NCI-H187 treated with DMSO at 0.1 percent for 48 hours (cell line): ENCODE data around the gene CHST8.
"Not testable (repeated sequence)": the region's sequence is repeated elsewhere in the genome, so short reads cannot be mapped to it uniquely, and the experiment has no call there.

Source experiments
- DNase-seq: peaks from one replicate; lab custom pipeline; 2025; lab: John Stamatoyannopoulos, UW

Gene CHST8

GRCh38 chr19:33690378-33691029 is 68.8 kb downstream of the CHST8 start:
- no peak for DNase-seq

DNA sequence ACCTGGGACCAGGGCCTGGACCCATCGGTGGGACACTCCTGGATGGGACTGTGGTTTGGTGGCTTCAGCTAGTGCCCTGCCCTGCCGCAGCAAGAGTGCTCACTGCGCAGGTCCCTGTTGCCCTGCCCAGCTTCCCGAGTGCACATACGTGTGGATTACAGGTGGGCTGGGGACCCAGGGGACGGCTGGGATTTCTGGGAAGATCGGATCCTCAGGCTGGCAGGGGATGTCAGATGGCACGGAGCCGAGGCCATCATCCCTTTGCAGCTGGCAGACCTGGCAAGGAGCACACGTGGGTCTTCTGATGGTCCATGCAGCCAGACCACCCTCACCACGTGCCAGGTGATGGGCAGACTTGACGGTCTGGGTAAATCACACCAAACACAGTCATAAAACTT is 69.3 kb downstream of the CHST8 start:
- DNase-seq, result no peak

GRCh38 chr19:33691736-33692135 is 70.0 kb downstream of the CHST8 start:
- DNase-seq, result no peak

DNA sequence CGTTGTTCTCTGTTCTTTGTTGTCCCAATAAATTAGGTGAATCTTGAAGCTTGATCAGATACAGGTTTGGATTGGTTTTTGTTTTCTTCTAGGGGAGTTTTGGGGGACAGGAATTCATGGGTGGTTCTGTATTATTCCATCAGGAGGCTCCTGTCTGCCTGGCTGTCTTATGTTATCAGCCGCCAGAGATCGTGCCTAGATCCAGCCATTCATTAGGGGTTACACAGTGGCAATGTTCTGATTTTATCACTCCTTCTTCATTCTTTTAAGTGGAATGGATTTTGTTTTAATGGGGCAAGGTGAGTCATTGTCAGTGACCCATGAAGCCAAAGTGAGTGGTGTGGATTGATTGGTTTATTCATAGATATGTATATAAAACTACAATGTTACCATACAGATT is 71.9 kb downstream of the CHST8 start:
- DNase-seq, result no peak

DNA sequence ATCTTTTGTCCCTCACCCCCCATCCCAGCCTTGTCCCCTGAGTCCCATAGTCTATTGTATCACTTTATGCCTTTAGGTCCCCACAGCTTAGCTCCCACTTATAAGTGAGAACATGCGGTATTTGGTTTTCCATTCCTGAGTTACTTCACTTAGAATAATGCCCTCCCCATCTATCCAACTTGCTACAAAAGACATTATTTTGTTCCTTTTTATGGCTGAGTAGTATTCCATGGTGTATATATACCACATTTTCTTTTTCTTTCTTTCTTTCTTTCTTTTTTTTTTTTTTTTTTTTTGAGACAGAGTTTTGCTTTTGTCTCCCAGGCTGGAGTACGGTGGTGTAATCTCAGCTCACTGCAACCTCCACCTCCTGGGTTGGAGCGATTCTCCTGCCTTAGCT is 73.8 kb downstream of the CHST8 start:
- not testable (repeated sequence) for DNase-seq

DNA sequence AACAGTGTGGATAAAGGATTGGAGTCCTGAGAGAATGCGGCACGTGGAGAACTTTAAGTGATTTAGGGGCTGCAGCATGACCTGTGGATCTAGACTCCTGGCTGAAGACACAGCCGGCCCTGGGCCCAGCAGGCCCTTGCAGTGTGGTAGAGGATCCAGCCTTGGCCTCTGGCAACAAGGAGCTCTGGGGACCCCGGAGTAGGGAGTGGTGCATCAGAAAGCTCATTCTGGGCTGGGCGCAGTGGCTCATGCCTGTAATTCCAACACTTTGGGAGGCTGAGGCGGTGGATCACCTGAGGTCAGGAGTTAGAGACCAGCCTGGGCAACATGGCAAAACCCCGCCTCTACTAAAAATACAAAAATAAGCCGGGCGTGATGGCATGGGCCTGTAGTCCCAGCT is 76.0 kb downstream of the CHST8 start:
- DNase-seq, result no peak

GRCh38 chr19:33698576-33699435 is 77.1 kb downstream of the CHST8 start:
- no peak for DNase-seq

DNA sequence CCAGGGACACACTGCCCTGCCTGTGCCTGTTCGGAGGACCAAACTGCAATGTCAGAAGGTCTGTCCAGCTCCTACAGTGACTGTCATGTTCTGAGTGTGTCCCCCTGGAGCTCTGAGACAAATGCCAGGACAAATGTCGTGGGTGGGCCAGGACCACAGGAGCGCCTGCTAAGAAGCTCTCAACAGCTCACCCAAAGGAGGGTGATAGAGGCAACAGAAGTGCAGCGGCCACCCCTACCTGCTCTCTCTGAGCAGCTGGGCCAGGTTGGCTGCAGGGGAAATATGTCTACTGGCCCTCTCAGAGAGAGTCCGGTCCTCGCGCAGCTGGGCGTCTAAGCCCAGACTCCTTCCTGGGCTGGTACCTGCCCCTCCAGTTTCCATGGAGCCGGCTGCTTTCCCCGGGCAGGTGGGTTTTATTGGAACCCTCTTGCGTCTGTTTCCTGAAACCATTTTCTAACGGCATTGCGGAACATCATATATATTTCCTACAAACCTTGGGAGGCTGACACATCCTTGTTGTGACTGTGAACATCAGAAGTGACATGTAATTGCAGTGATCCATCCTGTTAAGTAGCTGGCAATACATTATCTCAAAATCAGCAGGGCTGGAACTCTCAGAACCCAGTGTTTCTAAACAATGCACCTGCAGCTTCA is 78.1 kb downstream of the CHST8 start:
- DNase-seq, result no peak

DNA sequence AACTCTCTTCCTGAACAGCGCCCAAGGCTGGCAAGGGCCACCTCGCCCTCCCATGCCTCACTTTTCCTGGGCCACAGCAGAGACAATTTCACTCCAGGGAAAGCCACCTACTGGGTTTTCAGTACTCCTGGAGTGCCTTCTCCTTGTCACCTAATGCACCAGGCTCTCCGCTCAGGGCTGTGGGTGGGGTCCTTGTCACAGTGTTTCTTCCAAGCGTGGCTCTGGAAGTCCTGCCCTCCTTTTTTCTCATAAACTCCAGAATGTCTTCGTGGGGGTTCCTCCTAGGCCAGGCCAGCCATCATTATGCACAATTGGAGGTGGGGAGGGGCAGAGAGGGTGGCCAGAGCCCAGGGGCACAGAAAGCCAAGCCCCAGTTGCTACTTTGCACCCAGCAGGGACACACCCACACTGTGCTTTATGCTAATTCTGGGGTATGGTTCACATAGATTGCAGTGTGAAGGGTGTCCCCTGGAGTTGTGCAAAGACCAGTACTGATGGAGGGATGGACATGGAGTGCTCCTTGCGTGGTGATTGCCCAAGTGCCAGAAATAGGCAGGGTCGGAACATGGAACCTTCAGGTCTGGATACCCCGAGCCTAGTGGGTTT is 78.8 kb downstream of the CHST8 start:
- DNase-seq, result no peak

GRCh38 chr19:33701565-33701964 is 79.8 kb downstream of the CHST8 start:
- no peak for DNase-seq

- no peak for DNase-seq
Measured at GRCh38 chr19:33702606-33703437, 81.1 kb downstream of the CHST8 start.

- DNase-seq, result no peak
Measured at GRCh38 chr19:33703438-33703750, 81.6 kb downstream of the CHST8 start.

DNA sequence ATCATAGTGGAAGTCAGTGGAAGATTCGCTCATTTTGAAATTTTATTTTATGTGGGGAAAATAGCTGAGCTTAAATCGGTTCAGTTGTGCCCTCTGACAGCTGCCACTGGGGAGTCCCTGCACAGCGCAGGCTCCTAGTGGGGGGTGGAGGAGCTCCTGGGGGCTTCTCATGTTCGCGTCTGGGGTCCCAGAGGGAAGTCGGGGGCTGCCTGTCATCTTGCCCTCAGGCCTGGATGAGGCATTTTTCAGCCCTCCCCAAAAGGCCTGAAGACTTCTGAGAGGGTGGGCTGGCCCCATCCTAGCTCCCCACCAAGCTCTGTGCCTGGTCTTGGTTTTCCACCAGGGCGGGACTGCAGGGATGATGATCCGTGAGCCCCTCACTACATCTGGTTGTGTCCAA is 82.1 kb downstream of the CHST8 start:
- DNase-seq, result no peak

DNA sequence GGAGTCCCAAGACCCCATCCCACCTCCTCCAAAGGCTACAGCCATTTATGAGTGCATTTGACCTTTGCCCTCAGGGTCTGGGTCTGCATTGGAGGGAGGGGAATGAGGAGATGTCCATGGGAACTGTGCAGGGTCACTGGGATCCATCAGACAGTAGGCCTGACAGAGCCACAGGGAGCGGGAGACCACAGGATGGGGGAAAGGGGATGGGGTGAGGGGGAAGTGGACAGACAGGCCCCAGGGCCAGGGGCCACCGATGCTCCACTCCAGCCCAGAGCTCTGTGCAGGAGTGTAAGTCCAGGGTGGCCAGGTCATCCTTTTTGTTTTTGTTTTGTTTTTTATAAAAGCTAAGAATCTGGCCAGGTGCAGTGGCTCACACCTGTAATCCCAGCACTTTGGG is 82.5 kb downstream of the CHST8 start:
- DNase-seq, result no peak

DNA sequence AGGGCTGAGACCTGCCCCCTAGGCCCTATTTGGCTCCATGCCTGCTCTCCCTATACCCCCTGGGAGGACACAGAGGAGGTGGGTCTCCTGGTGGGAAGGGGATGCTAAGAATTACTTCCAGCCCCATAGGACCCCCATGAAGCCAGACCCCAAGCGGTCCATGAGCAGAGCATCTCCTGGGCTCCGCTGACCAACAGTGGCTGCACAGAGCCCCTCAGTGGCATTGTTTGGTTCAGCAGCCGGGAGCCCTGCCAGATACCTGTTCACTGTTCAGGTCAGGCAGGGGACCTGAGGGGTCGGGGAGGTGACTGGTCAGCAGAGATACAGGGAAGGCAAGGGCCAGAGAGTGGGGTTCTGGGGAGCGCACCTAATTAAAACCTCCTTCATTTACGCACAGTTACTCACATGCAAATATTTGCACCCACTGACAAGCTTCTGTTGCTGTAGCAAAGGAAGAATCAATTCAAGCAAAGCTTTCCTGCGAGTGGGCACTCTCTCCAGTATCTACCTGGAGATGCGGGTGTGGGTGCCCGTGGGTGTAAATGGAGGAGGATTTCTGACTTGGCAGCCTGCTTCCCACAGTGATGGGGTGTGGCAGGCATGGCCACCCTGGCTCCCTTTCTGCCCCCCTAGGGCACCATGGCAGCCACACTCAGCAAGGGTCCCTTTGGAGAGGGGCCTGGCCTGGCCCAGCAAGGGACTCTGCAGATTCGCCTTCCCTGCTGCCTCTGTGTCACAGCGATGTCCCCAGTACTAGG is 83.5 kb downstream of the CHST8 start:
- DNase-seq, result no peak

DNA sequence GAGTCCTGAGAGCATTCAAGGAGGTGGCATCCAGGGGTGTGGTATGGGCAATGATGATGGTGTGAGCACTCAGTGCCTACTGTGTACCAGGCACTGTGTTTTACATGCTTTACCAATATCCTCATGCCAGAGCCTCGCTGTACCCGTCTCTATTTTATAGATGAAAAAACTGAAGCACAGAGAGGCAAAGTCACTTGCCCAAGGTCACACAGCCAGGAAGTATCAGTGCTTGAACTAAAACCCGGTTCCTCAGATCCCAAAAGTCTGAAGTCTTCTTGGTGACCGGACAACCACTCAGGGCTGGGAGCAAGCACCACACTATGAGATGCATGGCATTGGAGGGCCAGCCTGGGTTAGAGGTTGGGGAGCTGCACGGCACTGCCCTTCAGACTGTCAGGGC is 84.1 kb downstream of the CHST8 start:
- no peak for DNase-seq

- no peak for DNase-seq
Measured at GRCh38 chr19:33706631-33707030, 84.9 kb downstream of the CHST8 start.

DNA sequence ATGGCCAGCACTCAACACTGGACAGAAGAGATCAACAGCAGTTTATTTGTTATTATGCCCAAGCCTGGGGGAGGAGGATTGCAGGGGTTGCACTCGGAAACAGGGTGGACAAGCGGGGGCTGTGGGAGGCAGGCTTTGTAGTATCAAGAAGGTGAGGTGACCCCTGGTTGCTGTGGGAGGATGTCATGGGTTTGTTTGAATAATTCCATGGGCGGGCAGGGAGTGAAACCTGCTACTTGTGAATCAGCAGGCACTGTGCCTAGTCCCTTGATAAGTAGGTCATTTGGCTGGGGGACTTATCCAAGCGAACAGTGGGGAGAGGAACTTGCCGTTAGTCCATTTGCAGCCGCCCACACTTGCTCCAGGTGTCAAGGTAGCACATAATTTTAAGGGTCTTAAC is 90.5 kb downstream of the CHST8 start:
- no peak for DNase-seq

GRCh38 chr19:33713194-33713593 is 91.4 kb downstream of the CHST8 start:
- DNase-seq, result no peak

GRCh38 chr19:33714149-33714548 is 92.4 kb downstream of the CHST8 start:
- no peak for DNase-seq

DNA sequence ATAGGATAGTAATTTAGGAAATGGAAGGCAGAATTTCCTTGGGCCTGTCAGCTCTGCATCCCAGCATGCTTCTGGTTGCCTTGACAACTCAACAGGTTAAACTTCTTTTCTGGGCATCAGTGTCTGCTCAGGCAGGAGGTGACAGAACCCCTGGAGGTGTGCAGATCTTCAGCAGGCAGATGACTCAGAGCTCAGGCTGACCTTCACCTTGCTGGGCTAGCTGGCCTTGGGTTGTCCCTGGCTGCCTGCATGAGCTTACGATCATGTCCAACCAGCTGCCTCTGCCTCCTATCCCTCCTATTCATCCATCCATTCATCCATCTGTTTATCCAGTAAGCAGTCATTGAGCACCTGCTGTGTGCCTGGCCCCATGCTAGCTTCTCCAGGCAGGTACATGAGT is 93.7 kb downstream of the CHST8 start:
- DNase-seq, result no peak
